Measurements from ENCODE around the gene PUM1.
"Not testable (repeated sequence)": the region's sequence is repeated elsewhere in the genome, so short reads cannot be mapped to it uniquely, and the experiment has no call there.

PUM1 gene

GRCh38 chr1:30957560-30958222 is 107.8 kb downstream of the PUM1 start:
- FAIRE-seq: no peak

- FAIRE-seq: no peak
Observed at GRCh38 chr1:30955448-30956015, 110.0 kb downstream of the PUM1 start.

GRCh38 chr1:30953685-30954084 is 111.8 kb downstream of the PUM1 start:
- FAIRE-seq: no peak

- no peak for FAIRE-seq
Observed at GRCh38 chr1:30952098-30952497, 113.4 kb downstream of the PUM1 start.

GRCh38 chr1:30950700-30951099 is 114.8 kb downstream of the PUM1 start:
- FAIRE-seq: no peak

- FAIRE-seq: no peak
Observed at GRCh38 chr1:30950053-30950452, 115.5 kb downstream of the PUM1 start.

GRCh38 chr1:30949487-30949838 is 116.1 kb downstream of the PUM1 start:
- not testable (repeated sequence) for FAIRE-seq

GRCh38 chr1:30948813-30949486 is 116.6 kb downstream of the PUM1 start:
- FAIRE-seq: not testable (repeated sequence)

GRCh38 chr1:30948278-30948677 is 117.2 kb downstream of the PUM1 start:
- FAIRE-seq: no peak

- no peak for FAIRE-seq
Observed at GRCh38 chr1:30947212-30947611, 118.3 kb downstream of the PUM1 start.

- no peak for FAIRE-seq
Observed at GRCh38 chr1:30942326-30942963, 123.1 kb downstream of the PUM1 start.

- no peak for FAIRE-seq
Observed at GRCh38 chr1:30940541-30940940, 125.0 kb downstream of the PUM1 start.

GRCh38 chr1:30936541-30937171 is 128.9 kb downstream of the PUM1 start:
- no peak for FAIRE-seq

GRCh38 chr1:30935758-30936157 is 129.8 kb downstream of the PUM1 start:
- FAIRE-seq: not testable (repeated sequence)

- FAIRE-seq: no peak
Observed at GRCh38 chr1:30934613-30935012, 130.9 kb downstream of the PUM1 start.

GRCh38 chr1:30933874-30934252 is 131.7 kb downstream of the PUM1 start:
- FAIRE-seq: no peak

- FAIRE-seq: no peak
Observed at GRCh38 chr1:30930631-30931173, 134.8 kb downstream of the PUM1 start.

- no peak for FAIRE-seq
Observed at GRCh38 chr1:30929944-30930525, 135.5 kb downstream of the PUM1 start.

- FAIRE-seq: no peak
Observed at GRCh38 chr1:30929135-30929889, 136.2 kb downstream of the PUM1 start.

- FAIRE-seq: no peak
Observed at GRCh38 chr1:30928789-30929134, 136.8 kb downstream of the PUM1 start.

GRCh38 chr1:30928171-30928570 is 137.3 kb downstream of the PUM1 start:
- no peak for FAIRE-seq

- no peak for FAIRE-seq
Observed at GRCh38 chr1:30927448-30927847, 138.1 kb downstream of the PUM1 start.

Measured in A204.1 (cell line).